SK-N-SH treated with all-trans-retinoic acid at 6 μM for 48 hours (cell line): ENCODE data around the gene ZFAND3.

ENCODE experiments used
- ESRRG ChIP-seq: fragments of 250-450 bp; sonication (Bioruptor Pico); IDR thresholded peaks from 2 replicates; pipeline ENCODE4 v1.6.1; 2021; ENCODE audit warnings: mild to moderate bottlenecking
- PPARA ChIP-seq: fragments of 250-450 bp; sonication (Bioruptor Pico); IDR thresholded peaks from 2 replicates; pipeline ENCODE4 v1.5.0; 2020; ENCODE audit warnings: mild to moderate bottlenecking, borderline replicate concordance
- TF ChIP-seq, protein P1 (sequence below): fragments of 250-450 bp; sonication (Bioruptor Pico); IDR thresholded peaks from 2 replicates; pipeline ENCODE4 v1.5.0; 2020; ENCODE audit warnings: mild to moderate bottlenecking, moderate library complexity

DNA sequence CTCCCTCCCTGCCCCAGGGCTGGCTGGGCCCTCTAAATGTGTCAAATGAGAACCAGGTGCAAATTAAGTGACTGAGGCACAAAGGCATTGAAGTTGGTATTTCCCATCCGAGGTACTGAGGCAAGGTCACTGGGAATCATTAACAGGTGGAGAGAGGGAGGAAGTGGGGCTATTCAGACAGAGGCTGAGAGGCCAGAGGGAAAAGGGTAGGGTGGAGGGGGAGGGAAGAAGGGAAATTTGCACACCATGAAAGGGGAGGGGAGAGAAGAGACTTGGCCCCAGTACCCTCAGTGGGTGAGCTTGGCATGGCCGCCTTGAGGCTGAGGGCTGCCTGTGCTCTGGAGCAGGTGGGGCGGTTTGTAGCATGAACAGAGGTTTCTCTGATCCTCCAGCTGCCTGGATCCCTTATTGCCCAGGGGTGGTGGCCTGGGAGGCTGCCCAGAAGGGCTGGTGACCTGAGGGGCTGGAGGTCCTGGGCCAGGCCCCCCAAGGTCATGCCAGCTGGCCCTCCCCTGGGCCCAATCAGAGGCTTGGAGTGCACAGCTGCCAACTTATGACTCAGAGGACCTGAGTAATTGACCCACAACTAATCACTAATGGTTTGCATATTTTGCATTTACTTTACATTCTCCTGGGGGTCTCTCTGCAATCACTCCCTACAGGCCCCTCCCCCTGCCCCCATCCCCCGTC is 40.3 kb upstream of the ZFAND3 start:
- TF ChIP-seq ESRRG (CRISPR knock-in tag) (no peak), PPARA (CRISPR knock-in tag) (no peak)
- TF ChIP-seq, protein P1, sequence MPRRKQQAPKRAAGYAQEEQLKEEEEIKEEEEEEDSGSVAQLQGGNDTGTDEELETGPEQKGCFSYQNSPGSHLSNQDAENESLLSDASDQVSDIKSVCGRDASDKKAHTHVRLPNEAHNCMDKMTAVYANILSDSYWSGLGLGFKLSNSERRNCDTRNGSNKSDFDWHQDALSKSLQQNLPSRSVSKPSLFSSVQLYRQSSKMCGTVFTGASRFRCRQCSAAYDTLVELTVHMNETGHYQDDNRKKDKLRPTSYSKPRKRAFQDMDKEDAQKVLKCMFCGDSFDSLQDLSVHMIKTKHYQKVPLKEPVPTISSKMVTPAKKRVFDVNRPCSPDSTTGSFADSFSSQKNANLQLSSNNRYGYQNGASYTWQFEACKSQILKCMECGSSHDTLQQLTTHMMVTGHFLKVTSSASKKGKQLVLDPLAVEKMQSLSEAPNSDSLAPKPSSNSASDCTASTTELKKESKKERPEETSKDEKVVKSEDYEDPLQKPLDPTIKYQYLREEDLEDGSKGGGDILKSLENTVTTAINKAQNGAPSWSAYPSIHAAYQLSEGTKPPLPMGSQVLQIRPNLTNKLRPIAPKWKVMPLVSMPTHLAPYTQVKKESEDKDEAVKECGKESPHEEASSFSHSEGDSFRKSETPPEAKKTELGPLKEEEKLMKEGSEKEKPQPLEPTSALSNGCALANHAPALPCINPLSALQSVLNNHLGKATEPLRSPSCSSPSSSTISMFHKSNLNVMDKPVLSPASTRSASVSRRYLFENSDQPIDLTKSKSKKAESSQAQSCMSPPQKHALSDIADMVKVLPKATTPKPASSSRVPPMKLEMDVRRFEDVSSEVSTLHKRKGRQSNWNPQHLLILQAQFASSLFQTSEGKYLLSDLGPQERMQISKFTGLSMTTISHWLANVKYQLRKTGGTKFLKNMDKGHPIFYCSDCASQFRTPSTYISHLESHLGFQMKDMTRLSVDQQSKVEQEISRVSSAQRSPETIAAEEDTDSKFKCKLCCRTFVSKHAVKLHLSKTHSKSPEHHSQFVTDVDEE (CRISPR knock-in tag): no peak
